Keratinocyte (primary cell): Measurements from ENCODE around the gene HLA-DMA.

Experiments
- EZH2 ChIP-seq: IDR thresholded peaks from one replicate; pipeline ENCODE4 v1.6.1; 2012; ENCODE audit warnings: inconsistent platforms, mild to moderate bottlenecking, low read length, moderate library complexity
- TF ChIP-seq, protein P1 (sequence below), 3 experiments: IDR thresholded peaks in 1 of 3; conservative IDR thresholded peaks in 1 of 3; optimal IDR thresholded peaks in 1 of 3; 2 replicates in 2 of 3; 3 replicates in 1 of 3; pipeline versions ENCODE3 to v1.5.1; 2011; ENCODE audit warnings: low read length in 3 of 3, mild to moderate bottlenecking in 3 of 3, moderate library complexity in 2 of 3, control low read depth in 1 of 3, inconsistent platforms in 1 of 3; ENCODE audit not compliant: insufficient read depth in 2 of 3; ENCODE audit errors: extremely low read depth in 1 of 3

DNA sequence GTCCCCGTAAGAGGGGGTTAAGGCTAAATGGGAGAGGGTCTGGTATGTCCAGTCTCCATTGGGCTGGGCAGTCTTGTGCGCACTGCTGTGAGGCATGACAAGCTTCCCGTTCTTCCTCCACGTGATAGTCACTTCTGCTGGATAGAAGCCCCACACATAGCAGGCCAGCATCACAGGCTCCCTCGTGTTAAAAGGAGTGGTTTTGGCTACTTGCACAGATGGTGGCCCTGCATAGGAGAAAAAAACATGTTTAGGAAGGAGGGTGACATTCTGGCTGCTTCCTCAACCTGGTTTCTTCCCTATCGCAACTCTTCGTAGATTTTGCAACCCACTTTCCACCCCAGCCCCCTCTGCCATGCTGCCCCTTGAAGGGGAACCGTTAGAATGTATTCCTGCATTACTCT is 15.7 kb downstream of the HLA-DMA start:
- TF ChIP-seq, protein P1, sequence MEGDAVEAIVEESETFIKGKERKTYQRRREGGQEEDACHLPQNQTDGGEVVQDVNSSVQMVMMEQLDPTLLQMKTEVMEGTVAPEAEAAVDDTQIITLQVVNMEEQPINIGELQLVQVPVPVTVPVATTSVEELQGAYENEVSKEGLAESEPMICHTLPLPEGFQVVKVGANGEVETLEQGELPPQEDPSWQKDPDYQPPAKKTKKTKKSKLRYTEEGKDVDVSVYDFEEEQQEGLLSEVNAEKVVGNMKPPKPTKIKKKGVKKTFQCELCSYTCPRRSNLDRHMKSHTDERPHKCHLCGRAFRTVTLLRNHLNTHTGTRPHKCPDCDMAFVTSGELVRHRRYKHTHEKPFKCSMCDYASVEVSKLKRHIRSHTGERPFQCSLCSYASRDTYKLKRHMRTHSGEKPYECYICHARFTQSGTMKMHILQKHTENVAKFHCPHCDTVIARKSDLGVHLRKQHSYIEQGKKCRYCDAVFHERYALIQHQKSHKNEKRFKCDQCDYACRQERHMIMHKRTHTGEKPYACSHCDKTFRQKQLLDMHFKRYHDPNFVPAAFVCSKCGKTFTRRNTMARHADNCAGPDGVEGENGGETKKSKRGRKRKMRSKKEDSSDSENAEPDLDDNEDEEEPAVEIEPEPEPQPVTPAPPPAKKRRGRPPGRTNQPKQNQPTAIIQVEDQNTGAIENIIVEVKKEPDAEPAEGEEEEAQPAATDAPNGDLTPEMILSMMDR (optimal IDR thresholded peaks at IDR 0.05 in 1 of 3, IDR thresholded peaks at IDR 0.05 in 1 of 3, conservative IDR thresholded peaks at IDR 0.05 in 1 of 3; ENCODE audit: extremely low read depth in 1 of 3, insufficient read depth in 2 of 3, low read length in 3 of 3), result no peak
- no peak for TF ChIP-seq EZH2
